Natural killer cell (primary cell): ENCODE results near the gene IRX6. TPM values are rescaled to one million over a fixed set of nuclear protein-coding genes. Genes with fewer than 3 reads are reported as not detected.

Source experiments
- ATAC-seq, 3 donors: fragments of 150-1000 bp in 2 of 3; fragments of 200-7000 bp in 1 of 3; cut with Tn5 transposase; 1 replicate in 1 of 3; 2 replicates in 2 of 3; pipeline ENCODE4 v1.10.0; 2021; ENCODE audit warnings: mild to moderate bottlenecking in 2 of 3, moderate library complexity in 2 of 3
- DNase-seq, 2 donors: peaks; one replicate each; pipeline versions ENCODE4 v3.0.0 to v3.0.0-alpha.2; 2013 to 2021; ENCODE audit warnings: mixed read lengths in 1 of 2
- H3K27ac ChIP-seq: one replicate; pipeline ENCODE4 v1.5.1; 2013; ENCODE audit warnings: mild to moderate bottlenecking, low read length
- H3K27me3 ChIP-seq: one replicate; pipeline ENCODE4 v1.6.1; 2013; ENCODE audit warnings: low read length; ENCODE audit not compliant: control insufficient read depth, insufficient read depth
- H3K36me3 ChIP-seq: one replicate; pipeline ENCODE4 v1.6.1; 2013; ENCODE audit warnings: low read length; ENCODE audit not compliant: control insufficient read depth, insufficient read depth
- H3K4me1 ChIP-seq: one replicate; pipeline ENCODE4 v1.6.1; 2013; ENCODE audit warnings: low read length; ENCODE audit not compliant: control insufficient read depth, insufficient read depth
- H3K4me3 ChIP-seq: one replicate; pipeline ENCODE4 v1.5.1; 2013; ENCODE audit warnings: low read length
- H3K9me3 ChIP-seq: one replicate; pipeline ENCODE4 v1.6.1; 2013; ENCODE audit warnings: low read length; ENCODE audit not compliant: control insufficient read depth, insufficient read depth
- H3K27ac Mint-ChIP-seq, 2 donors: one replicate each; pipeline ENCODE4 v1.8.0; 2022; ENCODE audit warnings: mild to moderate bottlenecking in 2 of 2, mixed read lengths in 2 of 2, moderate library complexity in 1 of 2
- H3K27me3 Mint-ChIP-seq, 2 donors: one replicate each; pipeline ENCODE4 v1.8.0; 2022; ENCODE audit warnings: low read depth in 2 of 2, mixed read lengths in 2 of 2
- H3K36me3 Mint-ChIP-seq: one replicate; pipeline ENCODE4 v1.8.0; 2022; ENCODE audit warnings: mixed read lengths
- H3K4me1 Mint-ChIP-seq, 2 donors: one replicate each; pipeline ENCODE4 v1.8.0; 2022; ENCODE audit warnings: mixed read lengths in 2 of 2
- H3K4me3 Mint-ChIP-seq: one replicate; pipeline ENCODE4 v1.8.0; 2022; ENCODE audit warnings: mild to moderate bottlenecking, moderate library complexity, mixed read lengths
- H3K9me3 Mint-ChIP-seq, 2 donors: one replicate each; pipeline ENCODE4 v1.8.0; 2022; ENCODE audit warnings: mixed read lengths in 2 of 2
- whole genome bisulfite sequencing: methylation state at CpG from one replicate; pipeline ENCODE4 v1.1.7; 2013; ENCODE audit warnings: missing lambda C conversion rate; ENCODE audit not compliant: insufficient coverage; 5-methylcytosine and 5-hydroxymethylcytosine counted together
- intact Hi-C: fragments of 100-400 bp; cut with micrococcal nuclease; formaldehyde crosslinking; loops from one replicate; pipeline ENCODE4 v1.14.2; 2022
- total RNA-seq, 4 donors: library from RNA; stranded (reverse); fragments of 120-200 nt in 1 of 4; gene quantifications; one replicate each; pipeline versions ENCODE4 v1.2.3 to v1.2.4, GENCODE V29; 2013 to 2022
- TF ChIP-seq, protein P1 (sequence below): fragments of 200-600 bp; IDR thresholded peaks from one replicate; pipeline ENCODE4 v1.8.0; 2022; ENCODE audit warnings: antibody characterized with exemption

IRX6 gene
- total RNA-seq, 3 donors from 2014 or later (not counting 1 experiment from before 2014, with no cell fraction given) = not detected

GRCh38 chr16:55277536-55277935 is 46.5 kb upstream of the IRX6 start:
- TF ChIP-seq, protein P1, sequence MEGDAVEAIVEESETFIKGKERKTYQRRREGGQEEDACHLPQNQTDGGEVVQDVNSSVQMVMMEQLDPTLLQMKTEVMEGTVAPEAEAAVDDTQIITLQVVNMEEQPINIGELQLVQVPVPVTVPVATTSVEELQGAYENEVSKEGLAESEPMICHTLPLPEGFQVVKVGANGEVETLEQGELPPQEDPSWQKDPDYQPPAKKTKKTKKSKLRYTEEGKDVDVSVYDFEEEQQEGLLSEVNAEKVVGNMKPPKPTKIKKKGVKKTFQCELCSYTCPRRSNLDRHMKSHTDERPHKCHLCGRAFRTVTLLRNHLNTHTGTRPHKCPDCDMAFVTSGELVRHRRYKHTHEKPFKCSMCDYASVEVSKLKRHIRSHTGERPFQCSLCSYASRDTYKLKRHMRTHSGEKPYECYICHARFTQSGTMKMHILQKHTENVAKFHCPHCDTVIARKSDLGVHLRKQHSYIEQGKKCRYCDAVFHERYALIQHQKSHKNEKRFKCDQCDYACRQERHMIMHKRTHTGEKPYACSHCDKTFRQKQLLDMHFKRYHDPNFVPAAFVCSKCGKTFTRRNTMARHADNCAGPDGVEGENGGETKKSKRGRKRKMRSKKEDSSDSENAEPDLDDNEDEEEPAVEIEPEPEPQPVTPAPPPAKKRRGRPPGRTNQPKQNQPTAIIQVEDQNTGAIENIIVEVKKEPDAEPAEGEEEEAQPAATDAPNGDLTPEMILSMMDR = no peak
- Mint-ChIP-seq H3K4me3 (no peak overlapping the region), H3K9me3 (no peaks in the 10 kb centered on the region), H3K27ac (no peak overlapping the region), H3K27me3 (no peaks in the 10 kb centered on the region), H3K4me1 (no peaks in the 10 kb centered on the region), H3K36me3 (no peaks in the 10 kb centered on the region)
- H3K36me3 ChIP-seq = no peaks in the 10 kb centered on the region
- DNase-seq (no peak), ATAC-seq (no peak)
- 60% methylated on average over 1 of the region's 1 CpG for WGBS
- no peak overlapping the region for H3K4me3 ChIP-seq
- intact Hi-C loops = no loop called here
- H3K4me1 ChIP-seq = no peaks in the 10 kb centered on the region
- H3K27me3 ChIP-seq = no peaks in the 10 kb centered on the region
- no peaks in the 10 kb centered on the region for H3K9me3 ChIP-seq
- H3K27ac ChIP-seq = no peak overlapping the region

DNA sequence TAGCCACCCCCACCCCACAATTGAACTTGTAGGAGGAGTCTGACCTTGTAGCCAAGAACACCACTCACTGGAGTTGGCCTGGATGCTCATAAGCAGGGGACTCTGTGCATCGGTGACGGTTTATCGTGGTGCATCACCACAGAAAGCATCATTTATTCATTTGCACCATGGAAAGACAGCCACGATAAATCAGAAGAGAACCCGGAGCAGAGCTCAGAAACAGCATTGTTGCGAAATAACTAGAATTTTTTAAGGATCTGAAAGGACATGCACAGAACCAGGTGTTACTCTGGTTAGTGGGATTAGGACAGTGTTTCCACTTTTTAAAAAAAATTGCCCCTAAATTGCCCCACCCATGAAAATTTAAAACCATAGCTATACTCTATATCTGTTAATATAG is 44.4 kb upstream of the IRX6 start:
- H3K27ac ChIP-seq = no peak overlapping the region
- no peaks in the 10 kb centered on the region for H3K4me1 ChIP-seq
- no peak overlapping the region for H3K4me3 ChIP-seq
- no peak overlapping the region for H3K4me3 Mint-ChIP-seq
- TF ChIP-seq, protein P1 = no peak
- no peak overlapping the region for H3K27ac Mint-ChIP-seq
- ATAC-seq (no peak), DNase-seq (no peak)
- H3K36me3 ChIP-seq = no peaks in the 10 kb centered on the region
- H3K36me3 Mint-ChIP-seq = no peaks in the 10 kb centered on the region
- 89% methylated on average over 6 of the region's 6 CpGs for WGBS
- no peaks in the 10 kb centered on the region for H3K27me3 Mint-ChIP-seq
- H3K4me1 Mint-ChIP-seq = no peaks in the 10 kb centered on the region
- no peaks in the 10 kb centered on the region for H3K9me3 ChIP-seq
- H3K9me3 Mint-ChIP-seq = no peaks in the 10 kb centered on the region
- intact Hi-C loops = no loop called here
- H3K27me3 ChIP-seq = no peaks in the 10 kb centered on the region

DNA sequence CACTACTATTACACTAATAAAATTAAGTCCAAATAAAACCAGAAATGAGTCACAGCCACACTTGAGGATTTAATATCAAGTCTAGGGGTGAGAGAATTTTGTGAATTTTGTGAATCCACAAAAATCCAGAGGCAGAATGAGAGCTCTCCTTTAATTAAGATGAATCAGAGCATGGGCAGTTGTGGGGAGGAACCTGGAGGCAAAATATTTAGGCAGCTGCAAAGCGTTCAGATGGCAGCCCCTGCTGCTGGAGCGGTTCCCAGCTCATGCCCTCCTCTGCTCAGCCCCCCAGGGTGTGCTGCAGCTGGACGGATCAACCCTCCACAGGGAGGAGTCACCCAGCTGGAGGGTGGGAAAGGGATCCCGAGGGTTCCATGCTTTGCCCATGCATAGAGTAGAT is 43.4 kb upstream of the IRX6 start:
- ATAC-seq (no peak), DNase-seq (no peak)
- Histone ChIP-seq H3K4me3 (no peak overlapping the region), H3K27me3 (no peaks in the 10 kb centered on the region), H3K4me1 (no peaks in the 10 kb centered on the region), H3K9me3 (no peaks in the 10 kb centered on the region), H3K36me3 (no peaks in the 10 kb centered on the region), H3K27ac (no peak overlapping the region)
- Mint-ChIP-seq H3K9me3 (no peaks in the 10 kb centered on the region), H3K36me3 (no peaks in the 10 kb centered on the region), H3K27me3 (no peaks in the 10 kb centered on the region), H3K4me1 (no peaks in the 10 kb centered on the region), H3K4me3 (no peak overlapping the region), H3K27ac (no peak overlapping the region)
- WGBS = 90% methylated on average over 3 of the region's 4 CpGs
- TF ChIP-seq, protein P1 = no peak
- intact Hi-C loops = no loop called here

DNA sequence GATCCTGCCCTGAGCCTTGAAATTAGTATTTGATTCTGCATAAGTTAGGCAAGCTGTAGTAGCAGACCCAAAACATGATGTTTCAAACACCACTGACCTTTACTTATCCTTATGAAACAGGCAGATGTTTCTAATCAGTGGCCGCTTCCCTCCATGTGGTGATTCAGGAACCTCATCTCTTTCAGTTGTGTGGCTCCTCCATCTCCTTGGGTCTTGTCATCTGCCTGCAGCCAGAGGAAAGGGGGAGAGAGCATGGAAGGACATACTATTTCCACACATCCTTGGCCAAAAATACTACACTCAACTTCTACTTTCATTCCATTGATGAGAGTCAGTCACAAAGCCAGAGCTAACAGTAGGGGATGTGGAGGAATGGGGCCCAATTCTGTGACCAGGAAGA is 41.6 kb upstream of the IRX6 start:
- TF ChIP-seq, protein P1 = no peak
- Mint-ChIP-seq H3K4me3 (no peak overlapping the region), H3K27ac (no peak overlapping the region), H3K27me3 (no peaks in the 10 kb centered on the region), H3K4me1 (no peaks in the 10 kb centered on the region), H3K36me3 (no peaks in the 10 kb centered on the region), H3K9me3 (no peaks in the 10 kb centered on the region)
- DNase-seq (no peak), ATAC-seq (no peak)
- H3K27me3 ChIP-seq = no peaks in the 10 kb centered on the region
- H3K4me1 ChIP-seq = no peaks in the 10 kb centered on the region
- no peak overlapping the region for H3K4me3 ChIP-seq
- intact Hi-C loops = no loop called here
- H3K36me3 ChIP-seq = no peaks in the 10 kb centered on the region
- 67% methylated on average over 1 of the region's 1 CpG for WGBS
- H3K27ac ChIP-seq = no peak overlapping the region
- H3K9me3 ChIP-seq = peaks cover under 1% of the 10 kb centered on the region
